Measurements from ENCODE around the gene STPG2.

Gene STPG2

GRCh38 chr4:97879942-97880341 is 263.3 kb downstream of the STPG2 start:
- no peaks in the 10 kb centered on the region for H3K27me3 ChIP-seq (replicated peaks; ENCODE audit: control insufficient read depth, insufficient read depth, low read length)
- H3K36me3 ChIP-seq (ENCODE audit: control insufficient read depth, insufficient read depth, low read length), result no peaks in the 10 kb centered on the region
- DNase-seq (ENCODE audit: extremely low read depth, insufficient read length), result no peak
- TF ChIP-seq CTCF (IDR thresholded peaks at IDR 0.05; ENCODE audit: insufficient read depth, low read length, poor library complexity, severe bottlenecking), result no peak
- no peak overlapping the region for H3K4me3 ChIP-seq (replicated peaks; ENCODE audit: low read depth, low read length)

- Histone ChIP-seq H3K4me3 (replicated peaks; ENCODE audit: low read depth, low read length) (no peak overlapping the region), H3K36me3 (ENCODE audit: control insufficient read depth, insufficient read depth, low read length) (no peaks in the 10 kb centered on the region), H3K27me3 (replicated peaks; ENCODE audit: control insufficient read depth, insufficient read depth, low read length) (no peaks in the 10 kb centered on the region)
- TF ChIP-seq CTCF (IDR thresholded peaks at IDR 0.05; ENCODE audit: insufficient read depth, low read length, poor library complexity, severe bottlenecking), result no peak
- DNase-seq (ENCODE audit: extremely low read depth, insufficient read length), result no peak
Measured at GRCh38 chr4:97868097-97868496, 275.2 kb downstream of the STPG2 start.

- Histone ChIP-seq H3K36me3 (ENCODE audit: control insufficient read depth, insufficient read depth, low read length) (no peaks in the 10 kb centered on the region), H3K27me3 (replicated peaks; ENCODE audit: control insufficient read depth, insufficient read depth, low read length) (no peaks in the 10 kb centered on the region), H3K4me3 (replicated peaks; ENCODE audit: low read depth, low read length) (no peak overlapping the region)
- DNase-seq (ENCODE audit: extremely low read depth, insufficient read length), result no peak
- no peak for TF ChIP-seq CTCF (IDR thresholded peaks at IDR 0.05; ENCODE audit: insufficient read depth, low read length, poor library complexity, severe bottlenecking)
Measured at GRCh38 chr4:97867557-97868091, 275.7 kb downstream of the STPG2 start.

GRCh38 chr4:97866821-97867556 is 276.3 kb downstream of the STPG2 start:
- TF ChIP-seq CTCF (IDR thresholded peaks at IDR 0.05; ENCODE audit: insufficient read depth, low read length, poor library complexity, severe bottlenecking), result no peak
- Histone ChIP-seq H3K36me3 (ENCODE audit: control insufficient read depth, insufficient read depth, low read length) (no peaks in the 10 kb centered on the region), H3K27me3 (replicated peaks; ENCODE audit: control insufficient read depth, insufficient read depth, low read length) (no peaks in the 10 kb centered on the region), H3K4me3 (replicated peaks; ENCODE audit: low read depth, low read length) (no peak overlapping the region)
- DNase-seq (ENCODE audit: extremely low read depth, insufficient read length), result no peak

GRCh38 chr4:97851115-97851514 is 292.2 kb downstream of the STPG2 start:
- no peak overlapping the region for H3K4me3 ChIP-seq (replicated peaks; ENCODE audit: low read depth, low read length)
- H3K27me3 ChIP-seq (replicated peaks; ENCODE audit: control insufficient read depth, insufficient read depth, low read length), result no peaks in the 10 kb centered on the region
- no peak for TF ChIP-seq CTCF (IDR thresholded peaks at IDR 0.05; ENCODE audit: insufficient read depth, low read length, poor library complexity, severe bottlenecking)
- H3K36me3 ChIP-seq (ENCODE audit: control insufficient read depth, insufficient read depth, low read length), result no peaks in the 10 kb centered on the region
- no peak for DNase-seq (ENCODE audit: extremely low read depth, insufficient read length)

Data from GM06990 (cell line).